Measurements from ENCODE around the gene ARL16.

- TF ChIP-seq CTCF (IDR thresholded peaks at IDR 0.05) (no peak), POLR2A (IDR thresholded peaks at IDR 0.05) (no peak)
Measured at GRCh38 chr17:81693509-81694210, 10.1 kb upstream of the ARL16 start.

All from testis (tissue), 2 donors.